Trophoblast cell (in vitro differentiated cells and primary cell): ENCODE measurements around the gene MYCN.
A peak's percentile ranks its signal among the peaks of the same experiment; 100 is the strongest.

ENCODE experiments used
- DNase-seq, 2 donors: peaks; one replicate each; pipeline ENCODE4 v3.0.0-alpha.2; 2016
- H2AFZ ChIP-seq: 2 replicates; pipeline ENCODE4 v1.6.1; 2013; ENCODE audit warnings: low read length, moderate library complexity, mild to moderate bottlenecking; ENCODE audit not compliant: insufficient read depth, poor library complexity
- H2AK5ac ChIP-seq: 2 replicates; pipeline ENCODE4 v1.6.1; 2013; ENCODE audit warnings: mild to moderate bottlenecking, low read length
- H2BK120ac ChIP-seq: 2 replicates; pipeline ENCODE4 v1.6.1; 2013; ENCODE audit warnings: low read length, mild to moderate bottlenecking, moderate library complexity; ENCODE audit not compliant: insufficient read depth, poor library complexity
- H2BK12ac ChIP-seq: 2 replicates; pipeline ENCODE4 v1.6.1; 2013; ENCODE audit warnings: mild to moderate bottlenecking, low read length, moderate library complexity
- H2BK5ac ChIP-seq: 2 replicates; pipeline ENCODE4 v1.6.1; 2013; ENCODE audit warnings: low read length, low read depth, moderate library complexity, mild to moderate bottlenecking; ENCODE audit not compliant: poor library complexity
- H3K14ac ChIP-seq: 2 replicates; pipeline ENCODE4 v1.6.1; 2013; ENCODE audit warnings: mild to moderate bottlenecking, low read length
- H3K18ac ChIP-seq: 2 replicates; pipeline ENCODE4 v1.6.1; 2013; ENCODE audit warnings: mild to moderate bottlenecking, low read length
- H3K23ac ChIP-seq: 2 replicates; pipeline ENCODE4 v1.6.1; 2013; ENCODE audit warnings: low read length
- H3K27ac ChIP-seq: 2 replicates; pipeline ENCODE4 v1.5.1; 2013; ENCODE audit warnings: low read depth, mild to moderate bottlenecking, inconsistent platforms, low read length, moderate library complexity
- H3K27me3 ChIP-seq: 2 replicates; pipeline ENCODE4 v1.6.1; 2013; ENCODE audit warnings: inconsistent platforms, mild to moderate bottlenecking, low read length, moderate library complexity; ENCODE audit not compliant: insufficient read depth
- H3K36me3 ChIP-seq, 2 experiments: 1 replicate in 1 of 2; 2 replicates in 1 of 2; pipeline ENCODE4 v1.6.1; 2013; ENCODE audit warnings: low read length in 2 of 2, mild to moderate bottlenecking in 2 of 2, moderate library complexity in 1 of 2; ENCODE audit not compliant: insufficient read depth in 2 of 2, control insufficient read depth in 1 of 2
- H3K4ac ChIP-seq: 2 replicates; pipeline ENCODE4 v1.6.1; 2013; ENCODE audit warnings: low read depth, mild to moderate bottlenecking, low read length, moderate library complexity
- H3K4me1 ChIP-seq, 2 experiments: 1 replicate in 1 of 2; 2 replicates in 1 of 2; pipeline ENCODE4 v1.6.1; 2013; ENCODE audit warnings: low read length in 2 of 2, mild to moderate bottlenecking in 2 of 2, moderate library complexity in 1 of 2; ENCODE audit not compliant: insufficient read depth in 2 of 2, control insufficient read depth in 1 of 2
- H3K4me2 ChIP-seq: 2 replicates; pipeline ENCODE4 v1.6.1; 2013; ENCODE audit warnings: inconsistent platforms, mild to moderate bottlenecking, low read length, moderate library complexity
- H3K4me3 ChIP-seq: 2 replicates; pipeline ENCODE4 v1.5.1; 2013; ENCODE audit warnings: mild to moderate bottlenecking, low read depth, low read length, inconsistent platforms
- H3K79me1 ChIP-seq: one replicate; pipeline ENCODE4 v1.6.1; 2013; ENCODE audit warnings: low read length
- H3K79me2 ChIP-seq: 2 replicates; pipeline ENCODE4 v1.6.1; 2013; ENCODE audit warnings: low read length, mild to moderate bottlenecking; ENCODE audit not compliant: control insufficient read depth, insufficient read depth, poor library complexity
- H3K9ac ChIP-seq: 2 replicates; pipeline ENCODE4 v1.6.1; 2013; ENCODE audit warnings: mild to moderate bottlenecking, low read length
- H3K9me3 ChIP-seq: 2 replicates; pipeline ENCODE4 v1.6.1; 2013; ENCODE audit warnings: low read depth, mild to moderate bottlenecking, control low read depth, inconsistent platforms, low read length; ENCODE audit not compliant: insufficient read depth
- H4K12ac ChIP-seq: 2 replicates; pipeline ENCODE4 v1.6.1; 2013; ENCODE audit warnings: low read depth, mild to moderate bottlenecking, low read length, moderate library complexity
- H4K8ac ChIP-seq: 2 replicates; pipeline ENCODE4 v1.6.1; 2013; ENCODE audit warnings: low read depth, mild to moderate bottlenecking, low read length, moderate library complexity
- H4K91ac ChIP-seq: one replicate; pipeline ENCODE4 v1.6.1; 2013; ENCODE audit warnings: low read depth, mild to moderate bottlenecking, low read length, moderate library complexity
- WGBS: extraction: QIAGEN DNeasy Blood & Tissue Kit; methylation state at CpG from one replicate; pipeline ENCODE4 v1.1.7; 2013; ENCODE audit warnings: missing lambda C conversion rate; ENCODE audit not compliant: insufficient read length, insufficient coverage; ENCODE audit errors: extremely low coverage; 5-methylcytosine and 5-hydroxymethylcytosine counted together

The MYCN gene

GRCh38 chr2:15941871-15942710, 1.7 kb downstream of the MYCN start:
- H3K27ac ChIP-seq = peak overlapping the region; percentile 36
- peak overlapping the region; percentile 22 for H2AK5ac ChIP-seq
- H4K8ac ChIP-seq = peak overlapping the region; percentile 57
- DNase-seq = peak in 1 of 2 donors; percentile 52
- peak overlapping the region; percentile 46 for H2BK12ac ChIP-seq
- peaks cover 10 to 18% of the 10 kb centered on the region in 2 experiments for H3K36me3 ChIP-seq
- peak overlapping the region; percentile 58 for H2BK5ac ChIP-seq
- H3K4me2 ChIP-seq = peak overlapping the region; percentile 99
- H2BK120ac ChIP-seq = peak overlapping the region; percentile 85
- H3K4me1 ChIP-seq = peaks cover 5 to 10% of the 10 kb centered on the region in 2 experiments
- peak overlapping the region; percentile 69 for H4K12ac ChIP-seq
- H3K79me1 ChIP-seq = peaks cover 29% of the 10 kb centered on the region
- peak overlapping the region; percentile 83 for H2AFZ ChIP-seq
- H3K23ac ChIP-seq = no peak overlapping the region
- H3K9me3 ChIP-seq = no peaks in the 10 kb centered on the region
- H3K27me3 ChIP-seq = no peaks in the 10 kb centered on the region
- H3K79me2 ChIP-seq = peaks cover 27% of the 10 kb centered on the region
- H3K4me3 ChIP-seq = peak overlapping the region; percentile 92
- H3K9ac ChIP-seq = peak overlapping the region; percentile 82
- H3K14ac ChIP-seq = peak overlapping the region; percentile 85
- H3K4ac ChIP-seq = peak overlapping the region; percentile 100
- H3K18ac ChIP-seq = peak overlapping the region; percentile 86
- peak overlapping the region; percentile 63 for H4K91ac ChIP-seq
- WGBS = no CpG with 5 or more reads among the region's 98 CpGs

DNA sequence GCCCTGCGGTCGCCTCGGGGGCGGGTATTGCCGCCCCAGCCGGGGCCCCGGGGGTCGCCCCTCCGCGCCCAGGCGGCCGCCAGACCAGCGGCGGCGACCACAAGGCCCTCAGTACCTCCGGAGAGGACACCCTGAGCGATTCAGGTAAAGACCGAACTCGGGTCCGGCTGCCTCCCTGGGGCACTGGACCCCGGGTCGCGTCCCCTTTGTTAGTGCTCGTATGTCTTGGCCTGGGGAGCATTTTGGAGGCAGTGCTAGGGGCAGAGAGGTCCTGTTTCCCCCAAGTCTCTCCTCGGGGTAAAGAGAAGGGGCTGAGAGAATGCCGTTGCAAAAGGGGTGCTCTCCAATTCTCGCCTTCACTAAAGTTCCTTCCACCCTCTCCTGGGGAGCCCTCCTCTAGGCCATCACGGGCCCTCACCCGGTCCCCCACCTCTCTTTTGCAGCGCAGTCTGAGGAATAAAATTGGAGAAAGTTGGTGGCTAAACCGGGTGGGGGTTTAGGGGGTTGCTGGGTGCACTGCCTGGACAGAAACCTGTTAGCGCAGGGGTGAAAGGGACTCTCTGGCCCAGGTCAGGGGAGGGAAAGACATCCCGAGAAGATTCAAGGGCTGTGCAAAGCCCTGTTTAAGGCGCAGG, 2.5 kb downstream of the MYCN start:
- Histone ChIP-seq H3K4me3 (peak overlapping the region; percentile 92), H2AFZ (no peak overlapping the region), H2BK5ac (peak overlapping the region; percentile 58), H3K79me1 (peaks cover 29% of the 10 kb centered on the region), H2BK12ac (peak overlapping the region; percentile 71), H3K9me3 (no peaks in the 10 kb centered on the region), H3K4ac (peak overlapping the region; percentile 31), H4K91ac (peak overlapping the region; percentile 32), H3K79me2 (peaks cover 27% of the 10 kb centered on the region), H2BK120ac (peak overlapping the region; percentile 18), H3K27ac (peak overlapping the region; percentile 22), H3K27me3 (no peaks in the 10 kb centered on the region), H3K36me3 (peaks cover 10 to 18% of the 10 kb centered on the region in 2 experiments), H2AK5ac (no peak overlapping the region), H3K18ac (peak overlapping the region; percentile 86), H4K8ac (peak overlapping the region; percentile 10), H3K14ac (peak overlapping the region; percentile 53), H3K4me2 (peak overlapping the region; percentile 99), H4K12ac (no peak overlapping the region), H3K9ac (peak overlapping the region; percentile 50), H3K23ac (no peak overlapping the region), H3K4me1 (peaks cover 5 to 10% of the 10 kb centered on the region in 2 experiments)
- peak in 1 of 2 donors; percentile 35 for DNase-seq
- no CpG with 5 or more reads among the region's 34 CpGs for WGBS

GRCh38 chr2:15943378-15944280, 3.3 kb downstream of the MYCN start:
- H3K36me3 ChIP-seq = peaks cover 10 to 18% of the 10 kb centered on the region in 2 experiments
- peaks cover 29% of the 10 kb centered on the region for H3K79me1 ChIP-seq
- peak in 1 of 2 donors; percentile 23 for DNase-seq
- H3K4ac ChIP-seq = peak overlapping the region; percentile 51
- no peak overlapping the region for H3K9ac ChIP-seq
- peaks cover 5 to 10% of the 10 kb centered on the region in 2 experiments for H3K4me1 ChIP-seq
- no peak overlapping the region for H2AFZ ChIP-seq
- no peak overlapping the region for H3K23ac ChIP-seq
- WGBS = no CpG with 5 or more reads among the region's 12 CpGs
- no peak overlapping the region for H2BK5ac ChIP-seq
- no peaks in the 10 kb centered on the region for H3K9me3 ChIP-seq
- H4K91ac ChIP-seq = no peak overlapping the region
- no peak overlapping the region for H3K14ac ChIP-seq
- H3K4me3 ChIP-seq = peak overlapping the region; percentile 61
- H2AK5ac ChIP-seq = no peak overlapping the region
- peak overlapping the region; percentile 99 for H3K4me2 ChIP-seq
- H4K8ac ChIP-seq = peak overlapping the region; percentile 10
- H2BK120ac ChIP-seq = no peak overlapping the region
- H3K18ac ChIP-seq = no peak overlapping the region
- H3K79me2 ChIP-seq = peaks cover 27% of the 10 kb centered on the region
- H2BK12ac ChIP-seq = no peak overlapping the region
- H3K27ac ChIP-seq = no peak overlapping the region
- no peak overlapping the region for H4K12ac ChIP-seq
- H3K27me3 ChIP-seq = no peaks in the 10 kb centered on the region
